Keratinocyte (primary cell): ENCODE data around the gene ARHGAP31. TPM values are rescaled to one million over a fixed set of nuclear protein-coding genes. Genes with fewer than 3 reads are reported as not detected.

Source experiments
- DNase-seq: peaks from one replicate; pipeline ENCODE4 v3.0.0-alpha.2; 2011; ENCODE audit warnings: low read depth, missing footprints, low spot score
- FAIRE-seq: peaks from 2 replicates; lab custom pipeline; 2011; peaks lifted over from hg19 to GRCh38; lab: Jason Lieb, UNC
- H2AFZ ChIP-seq: 2 replicates; pipeline ENCODE4 v1.6.0; 2012; ENCODE audit warnings: low read length, control low read depth, inconsistent platforms; ENCODE audit not compliant: control insufficient read depth
- H3K27ac ChIP-seq: 2 replicates; pipeline ENCODE4 v1.5.1; 2011; ENCODE audit warnings: low read length; ENCODE audit not compliant: control insufficient read depth, insufficient read depth
- H3K27me3 ChIP-seq: 3 replicates; pipeline ENCODE4 v1.6.0; 2011; ENCODE audit warnings: low read length; ENCODE audit not compliant: control insufficient read depth, insufficient read depth; ENCODE audit errors: extremely low read depth
- H3K36me3 ChIP-seq, 2 experiments: 2 replicates in 1 of 2; 3 replicates in 1 of 2; pipeline ENCODE4 v1.5.1; 2011; ENCODE audit warnings: low read length in 2 of 2, mild to moderate bottlenecking in 1 of 2; ENCODE audit not compliant: control insufficient read depth in 2 of 2, insufficient read depth in 2 of 2; ENCODE audit errors: extremely low read depth in 1 of 2
- H3K4me1 ChIP-seq: 3 replicates; pipeline ENCODE4 v1.5.1; 2011; ENCODE audit warnings: low read length; ENCODE audit not compliant: control insufficient read depth, insufficient read depth; ENCODE audit errors: extremely low read depth
- H3K4me2 ChIP-seq: 3 replicates; pipeline ENCODE4 v1.6.0; 2011; ENCODE audit warnings: low read depth, low read length; ENCODE audit not compliant: control insufficient read depth, insufficient read depth; ENCODE audit errors: extremely low read depth
- H3K4me3 ChIP-seq, 3 experiments: fragments of 200-600 bp in 1 of 3; sonication (generic) in 1 of 3; 2 replicates in 2 of 3; 3 replicates in 1 of 3; pipeline ENCODE4 v1.5.1; 2011 to 2016; ENCODE audit warnings: low read length in 3 of 3, mild to moderate bottlenecking in 3 of 3, control low read depth in 2 of 3, inconsistent platforms in 1 of 3, low read depth in 1 of 3, mixed read lengths in 1 of 3, mixed run types in 1 of 3, moderate library complexity in 1 of 3; ENCODE audit not compliant: control insufficient read depth in 2 of 3, insufficient read depth in 2 of 3; ENCODE audit errors: extremely low read depth in 1 of 3
- H3K79me2 ChIP-seq: 2 replicates; pipeline ENCODE4 v1.6.0; 2012; ENCODE audit warnings: low read length; ENCODE audit not compliant: control insufficient read depth, insufficient read depth
- H3K9ac ChIP-seq: 3 replicates; pipeline ENCODE4 v1.6.0; 2011; ENCODE audit warnings: low read length; ENCODE audit not compliant: control insufficient read depth, insufficient read depth; ENCODE audit errors: extremely low read depth
- H3K9me1 ChIP-seq: 3 replicates; pipeline ENCODE4 v1.6.0; 2011; ENCODE audit warnings: low read length; ENCODE audit not compliant: control insufficient read depth, insufficient read depth; ENCODE audit errors: extremely low read depth
- H3K9me3 ChIP-seq: 2 replicates; pipeline ENCODE4 v1.5.1; 2012; ENCODE audit warnings: low read depth, low read length; ENCODE audit not compliant: control insufficient read depth
- H4K20me1 ChIP-seq: 3 replicates; pipeline ENCODE4 v1.6.0; 2011; ENCODE audit warnings: low read length; ENCODE audit not compliant: control insufficient read depth, insufficient read depth; ENCODE audit errors: extremely low read depth
- CTCF ChIP-seq, 3 experiments: IDR thresholded peaks in 1 of 3; conservative IDR thresholded peaks in 1 of 3; optimal IDR thresholded peaks in 1 of 3; 2 replicates in 2 of 3; 3 replicates in 1 of 3; pipeline versions ENCODE3 to v1.5.1; 2011; ENCODE audit warnings: low read length in 3 of 3, mild to moderate bottlenecking in 3 of 3, moderate library complexity in 2 of 3, control low read depth in 1 of 3, inconsistent platforms in 1 of 3; ENCODE audit not compliant: insufficient read depth in 2 of 3; ENCODE audit errors: extremely low read depth in 1 of 3
- EZH2 ChIP-seq: IDR thresholded peaks from one replicate; pipeline ENCODE4 v1.6.1; 2012; ENCODE audit warnings: inconsistent platforms, mild to moderate bottlenecking, low read length, moderate library complexity
- dilution Hi-C: fragments of 300-500 bp; cut with MboI; formaldehyde crosslinking; loops from one replicate; pipeline ENCODE4 v1.7.0; 2020; ENCODE audit warnings: low sequenced_read_pairs; ENCODE audit not compliant: extremely low pct_ligation_motif_present
- polyA plus RNA-seq, 5 experiments: library from polyadenylated mRNA; depleted of rRNA in 3 of 5; stranded (reverse) in 3 of 5; stranded (forward) in 1 of 5; unstranded in 1 of 5; fragments of >200 nt; gene quantifications; 1 replicate in 1 of 5; 2 replicates in 3 of 5; 3 replicates in 1 of 5; pipeline versions ENCODE4 v1.2.1 to v1.2.3, GENCODE V29; 2011 to 2012; ENCODE audit warnings: missing spikeins in 2 of 5, low read depth in 1 of 5, low replicate concordance in 1 of 5

The ARHGAP31 gene
- polyA plus RNA-seq, 1 donor (not counting 4 experiments of a cell fraction or from before 2014, with no cell fraction given), result 3.0 TPM

GRCh38 chr3:119413603-119414280 is 119.6 kb downstream of the ARHGAP31 start:
- Histone ChIP-seq H3K27me3 (no peaks in the 10 kb centered on the region), H3K9me3 (no peaks in the 10 kb centered on the region), H3K27ac (no peak overlapping the region), H3K4me2 (no peak overlapping the region), H3K9ac (no peak overlapping the region), H3K79me2 (no peaks in the 10 kb centered on the region), H3K4me3 (no peak overlapping the region), H2AFZ (no peak overlapping the region), H3K9me1 (no peaks in the 10 kb centered on the region), H4K20me1 (no peaks in the 10 kb centered on the region), H3K36me3 (no peaks in the 10 kb centered on the region), H3K4me1 (no peaks in the 10 kb centered on the region)
- DNase-seq, result no peak
- dilution Hi-C loops, result no loop called here
- FAIRE-seq, result no peak
- TF ChIP-seq CTCF (optimal IDR thresholded peaks at IDR 0.05 in 1 of 3, IDR thresholded peaks at IDR 0.05 in 1 of 3, conservative IDR thresholded peaks at IDR 0.05 in 1 of 3; ENCODE audit: extremely low read depth in 1 of 3, insufficient read depth in 2 of 3, low read length in 3 of 3) (no peak), EZH2 (no peak)

GRCh38 chr3:119416873-119417272 is 122.7 kb downstream of the ARHGAP31 start:
- H3K9me3 ChIP-seq, result no peaks in the 10 kb centered on the region
- H3K9ac ChIP-seq, result no peak overlapping the region
- no peak overlapping the region for H3K4me2 ChIP-seq
- no peaks in the 10 kb centered on the region for H3K4me1 ChIP-seq
- H3K36me3 ChIP-seq, result no peaks in the 10 kb centered on the region
- DNase-seq (no peak), FAIRE-seq (no peak)
- no peaks in the 10 kb centered on the region for H3K9me1 ChIP-seq
- dilution Hi-C loops, result no loop called here
- H3K79me2 ChIP-seq, result no peaks in the 10 kb centered on the region
- no peak overlapping the region for H2AFZ ChIP-seq
- H3K27me3 ChIP-seq, result no peaks in the 10 kb centered on the region
- H3K4me3 ChIP-seq, result no peak overlapping the region
- TF ChIP-seq CTCF (optimal IDR thresholded peaks at IDR 0.05 in 1 of 3, IDR thresholded peaks at IDR 0.05 in 1 of 3, conservative IDR thresholded peaks at IDR 0.05 in 1 of 3; ENCODE audit: extremely low read depth in 1 of 3, insufficient read depth in 2 of 3, low read length in 3 of 3) (no peak), EZH2 (no peak)
- no peaks in the 10 kb centered on the region for H4K20me1 ChIP-seq
- no peak overlapping the region for H3K27ac ChIP-seq
